SW480 (cell line): ENCODE measurements around the gene BMERB1.
"Not testable (repeated sequence)": the region's sequence is repeated elsewhere in the genome, so short reads cannot be mapped to it uniquely, and the experiment has no call there.

ENCODE experiments used
- DNase-seq: peaks from one replicate; pipeline ENCODE4 v3.0.0-alpha.2; 2016; ENCODE audit warnings: low spot score

The BMERB1 gene

DNA sequence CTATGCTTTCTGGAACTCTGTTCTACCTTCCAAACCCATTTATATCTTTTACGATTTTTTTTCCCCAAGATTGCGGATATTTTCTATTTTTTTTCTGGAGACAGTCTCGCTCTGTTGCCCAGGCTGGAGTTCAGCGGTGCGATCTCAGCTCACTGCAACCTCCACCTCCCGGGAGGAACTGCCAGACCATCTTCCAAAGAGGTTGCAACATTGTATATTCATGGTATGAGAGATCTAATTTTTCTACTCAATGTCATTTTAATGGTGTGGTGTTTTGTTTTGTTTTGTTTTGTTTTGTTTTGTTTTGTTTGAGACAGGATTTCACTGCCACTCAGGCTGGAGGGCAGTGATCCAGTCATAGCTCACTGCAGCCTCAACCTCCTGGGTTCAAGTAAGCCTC is 8.5 kb upstream of the BMERB1 start:
- no peak for DNase-seq

DNA sequence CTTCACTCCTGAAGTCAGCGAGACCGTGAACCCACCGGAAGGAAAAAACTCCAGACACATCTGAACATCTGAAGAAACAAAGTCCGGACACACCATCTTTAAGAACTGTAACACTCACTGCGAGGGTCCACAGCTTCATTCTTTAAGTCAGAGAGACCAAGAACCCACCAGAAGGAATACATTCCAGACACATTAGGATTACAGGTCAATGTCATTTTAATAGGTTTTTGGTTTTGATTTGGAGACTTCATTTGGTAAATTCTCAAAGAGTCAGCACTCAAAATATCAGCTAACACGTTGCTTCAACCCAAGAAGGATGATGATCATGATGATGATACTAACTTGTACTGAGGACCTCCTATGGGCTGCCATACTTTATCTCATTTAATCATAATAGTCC is 7.6 kb upstream of the BMERB1 start:
- DNase-seq, result no peak

DNA sequence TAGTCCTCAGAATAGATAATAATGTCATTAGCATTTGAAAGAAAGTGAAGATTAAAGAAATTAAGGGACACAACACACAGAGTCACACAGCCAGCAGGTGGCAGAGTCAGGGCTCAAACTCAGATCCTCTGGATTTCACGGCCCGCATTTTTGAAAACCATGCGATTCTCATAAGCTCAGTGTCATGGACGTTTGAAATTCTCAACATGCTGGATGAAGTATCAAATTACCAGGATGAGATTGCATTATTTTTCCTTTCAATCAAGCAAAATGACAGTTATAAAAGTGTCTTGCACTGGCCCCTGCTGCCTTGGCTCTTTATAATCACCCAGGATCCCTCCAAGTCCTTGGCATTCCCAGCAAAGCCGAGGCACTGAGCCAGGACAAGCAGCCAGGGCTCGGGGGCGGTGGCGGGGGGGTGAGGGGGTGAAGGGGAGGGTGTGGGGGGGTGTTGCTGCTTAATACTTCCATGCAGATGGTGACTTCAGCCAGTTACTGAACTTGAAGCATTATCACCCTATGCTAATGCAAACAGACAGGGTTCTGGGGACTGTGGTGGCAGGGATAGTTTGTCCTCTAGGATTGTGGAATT is 6.6 kb upstream of the BMERB1 start:
- DNase-seq, result peak; percentile 21

DNA sequence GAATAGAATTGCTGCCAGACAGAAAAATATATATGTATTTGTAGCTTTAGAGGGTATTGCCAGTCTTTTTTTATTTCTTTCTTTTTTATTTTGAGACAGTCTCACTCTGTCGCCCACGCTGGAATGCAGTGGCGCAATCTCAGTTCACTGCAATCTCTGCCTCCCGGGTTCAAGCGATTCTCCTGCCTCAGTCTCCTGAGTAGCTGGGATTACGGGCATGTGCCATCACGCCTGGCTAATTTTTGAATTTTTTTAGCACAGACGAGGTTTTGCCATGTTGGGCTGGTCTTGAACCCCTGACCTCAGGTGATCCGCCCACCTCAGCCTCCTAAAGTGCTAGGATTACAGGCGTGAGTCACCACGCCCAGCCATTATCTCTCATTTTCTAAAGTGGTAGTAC is 3.5 kb upstream of the BMERB1 start:
- not testable (repeated sequence) for DNase-seq

DNA sequence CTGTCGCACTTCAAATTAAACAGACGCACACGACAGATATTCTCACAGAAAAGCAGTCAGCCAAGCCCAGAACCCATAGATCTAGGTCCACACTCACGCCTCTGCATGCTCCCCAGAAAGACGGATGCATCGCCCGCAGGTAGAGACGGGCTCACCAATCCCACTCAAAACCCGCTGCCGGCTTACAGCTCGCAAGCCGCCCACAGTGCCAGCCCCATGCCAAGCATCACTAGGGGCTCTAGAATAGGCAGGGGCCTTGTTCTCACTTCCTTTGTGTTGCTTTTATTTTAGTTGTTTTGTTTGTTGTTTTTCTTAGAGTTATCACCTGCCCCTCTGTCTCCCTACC is 336 bp upstream of the BMERB1 start:
- no peak for DNase-seq

DNA sequence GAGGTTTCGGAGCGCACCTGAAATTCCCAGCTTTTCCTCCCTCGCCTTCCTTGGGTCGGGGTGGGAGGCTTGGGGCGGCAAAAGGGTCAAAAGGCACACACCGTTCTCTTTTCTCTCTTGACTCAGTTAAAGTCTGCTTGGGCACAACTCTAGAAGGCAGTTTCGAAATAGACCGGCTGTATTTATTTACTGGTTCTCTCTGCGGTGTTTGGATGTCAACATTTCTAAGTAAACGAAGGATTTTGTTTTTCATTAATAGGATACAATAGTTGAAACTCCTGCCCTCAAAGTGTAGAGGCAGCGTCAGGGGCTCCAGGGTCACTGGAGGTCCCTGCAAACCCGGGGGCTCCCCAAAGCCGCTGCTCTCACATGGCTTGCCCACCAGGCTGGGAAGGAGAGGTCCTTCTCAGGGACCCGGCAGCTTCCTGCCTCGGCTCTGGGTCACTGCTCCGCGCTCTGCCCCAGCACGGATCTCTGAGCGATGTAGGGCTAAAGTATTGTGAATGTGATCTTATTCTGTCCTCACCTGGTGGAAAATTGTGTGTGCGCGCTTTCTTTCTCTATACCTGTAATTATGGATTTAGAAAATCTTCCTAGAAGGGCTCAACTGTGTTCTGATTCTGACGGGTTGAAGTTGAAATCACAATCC is 952 bp downstream of the BMERB1 start:
- peak; percentile 29 for DNase-seq

DNA sequence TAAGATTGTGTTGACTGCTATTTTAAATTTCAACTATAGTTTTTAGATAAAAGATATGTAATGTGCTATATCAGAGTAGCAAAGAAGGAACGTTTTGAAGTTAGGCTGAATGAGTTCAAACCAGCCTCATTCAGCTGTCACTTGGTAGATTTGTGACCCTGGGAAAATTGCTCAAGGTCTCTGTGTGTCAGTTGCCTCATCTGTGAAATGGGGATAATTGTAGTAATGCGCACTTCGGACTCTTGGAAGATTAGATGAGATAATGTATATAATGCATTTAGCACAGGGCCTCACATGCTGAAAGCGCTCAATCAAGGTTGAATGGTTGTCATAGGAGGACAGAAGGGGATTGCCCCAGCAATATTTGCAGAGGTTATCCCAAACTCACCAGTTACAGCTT is 4.7 kb downstream of the BMERB1 start:
- no peak for DNase-seq

DNA sequence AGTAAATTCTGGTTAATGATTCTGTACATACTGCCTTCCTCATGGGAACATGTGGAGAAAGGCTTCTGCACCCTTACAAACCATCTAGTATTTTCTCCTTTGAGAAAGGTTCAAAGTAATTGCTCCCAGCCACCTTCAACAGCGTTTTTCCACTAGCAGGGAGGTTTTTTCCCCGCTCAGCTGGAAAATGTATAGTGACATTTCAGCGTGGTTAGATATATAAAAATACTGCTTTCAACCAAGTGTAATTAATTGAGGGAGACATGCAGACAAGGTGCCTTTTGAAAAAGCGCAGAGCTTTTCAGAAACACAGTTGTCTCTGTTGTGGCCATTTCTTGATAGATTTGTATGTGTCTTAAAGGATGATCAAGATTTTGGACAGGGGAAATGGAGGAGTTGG is 5.1 kb downstream of the BMERB1 start:
- no peak for DNase-seq

DNA sequence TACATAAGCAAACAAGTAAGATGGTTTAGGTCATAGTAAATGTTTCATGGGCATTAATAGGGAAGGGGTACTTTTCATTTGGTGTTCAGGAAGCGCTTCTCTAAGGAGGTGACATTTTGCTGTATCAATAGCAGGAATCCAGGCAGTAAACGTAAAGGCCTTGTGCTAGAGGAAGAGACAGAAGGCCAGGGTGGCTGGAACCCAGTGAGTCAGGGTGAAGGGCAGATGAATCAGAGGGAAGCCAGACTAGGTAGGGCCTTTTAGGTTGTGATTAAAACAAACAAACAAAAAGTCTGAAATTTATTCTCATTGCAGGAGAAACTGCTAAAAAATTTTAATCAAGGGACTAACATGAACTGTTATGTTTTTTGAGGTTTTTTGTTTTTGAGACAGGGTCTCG is 6.5 kb downstream of the BMERB1 start:
- no peak for DNase-seq

DNA sequence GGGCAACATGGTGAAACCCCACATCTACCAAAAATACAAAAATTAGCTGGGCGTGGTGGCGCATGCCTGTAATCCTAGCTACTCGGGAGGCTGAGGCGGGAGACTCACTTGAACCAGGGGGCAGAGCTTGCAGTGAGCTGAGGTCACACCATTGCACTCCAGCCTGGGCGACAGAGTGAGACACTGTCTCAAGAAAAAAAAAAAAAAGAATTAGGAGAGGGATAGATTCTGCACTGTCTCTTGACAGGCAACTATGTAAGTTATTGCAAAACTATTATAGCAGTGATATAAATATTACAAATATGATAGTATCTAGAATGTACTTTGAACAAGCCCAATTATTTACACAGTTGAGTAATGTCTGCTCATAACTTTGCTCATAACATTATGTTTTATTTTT is 7.8 kb downstream of the BMERB1 start:
- DNase-seq, result not testable (repeated sequence)

DNA sequence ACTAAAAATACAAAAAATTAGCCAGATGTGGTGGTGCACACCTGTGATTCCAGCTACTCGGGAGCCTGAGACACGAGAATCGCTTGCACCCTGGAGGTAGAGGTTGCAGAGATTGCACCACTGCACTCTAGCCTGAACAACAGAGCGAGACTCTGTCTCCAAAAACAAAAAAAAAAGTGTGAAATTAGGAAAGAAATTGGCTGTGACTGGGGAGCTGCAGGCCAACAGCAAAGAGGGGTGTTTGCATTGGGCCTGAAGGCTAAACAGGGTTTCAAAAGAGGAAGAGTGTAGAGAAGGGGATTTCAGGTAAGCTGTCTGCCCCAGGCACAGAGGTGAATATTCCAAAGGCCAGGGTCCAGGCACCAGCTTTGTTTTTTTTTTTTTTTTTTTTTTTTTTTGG is 9.4 kb downstream of the BMERB1 start:
- DNase-seq, result no peak

DNA sequence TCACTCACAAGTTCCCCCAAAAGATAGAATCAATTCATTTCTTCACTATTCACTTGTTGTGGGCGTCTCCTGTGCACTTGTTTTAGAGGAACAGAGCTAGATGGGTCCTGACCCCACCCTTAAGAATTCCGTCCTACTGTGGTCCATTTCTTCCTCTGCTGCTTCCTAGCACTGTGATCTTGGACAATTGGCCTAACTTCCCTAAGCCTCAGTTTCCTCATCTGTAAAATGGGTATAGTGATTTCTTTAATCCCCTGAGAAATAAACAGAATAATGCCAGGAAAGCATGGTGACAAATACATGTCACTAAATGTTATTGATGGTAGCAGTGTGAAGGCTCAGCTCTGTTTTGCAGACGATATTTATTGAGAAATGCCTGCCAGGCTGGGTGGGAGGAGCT is 9.9 kb downstream of the BMERB1 start:
- DNase-seq, result no peak

DNA sequence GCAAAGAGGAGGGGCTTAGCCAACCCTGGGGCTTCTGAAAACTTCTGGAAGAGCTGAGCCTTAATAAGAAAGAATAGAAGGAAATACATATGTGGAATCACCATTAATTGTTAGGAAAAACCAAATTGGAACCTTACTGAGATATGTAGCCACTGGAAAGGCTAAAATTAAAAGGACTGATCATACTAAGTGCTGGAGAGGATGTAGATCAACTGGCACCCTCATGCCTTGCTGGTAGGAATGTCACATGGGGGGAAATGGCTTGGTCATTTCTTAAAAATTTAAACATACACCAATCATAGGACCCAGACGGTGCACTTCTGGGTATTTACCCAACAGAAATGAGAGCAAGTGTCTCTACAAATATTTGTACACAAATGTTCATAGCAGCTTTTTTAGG is 11.1 kb downstream of the BMERB1 start:
- DNase-seq, result no peak

DNA sequence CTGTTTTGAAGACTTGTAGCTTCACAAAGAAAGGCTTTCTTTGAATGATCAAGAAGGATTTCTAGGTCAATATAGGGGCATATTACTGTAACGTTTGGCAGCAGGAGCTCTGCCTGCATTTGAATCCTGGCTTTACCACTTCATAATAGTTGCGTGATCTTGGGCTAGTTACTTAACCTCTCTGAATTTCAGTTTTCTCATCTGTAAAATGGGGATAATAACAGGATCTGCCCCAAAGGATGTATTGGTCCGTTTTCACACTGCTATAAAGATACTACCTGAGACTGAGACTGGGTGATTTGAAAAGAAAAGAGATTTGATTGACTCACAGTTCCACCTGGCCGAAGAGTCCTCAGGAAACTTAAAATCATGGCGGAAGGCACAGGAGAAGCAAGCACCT is 12.5 kb downstream of the BMERB1 start:
- no peak for DNase-seq

DNA sequence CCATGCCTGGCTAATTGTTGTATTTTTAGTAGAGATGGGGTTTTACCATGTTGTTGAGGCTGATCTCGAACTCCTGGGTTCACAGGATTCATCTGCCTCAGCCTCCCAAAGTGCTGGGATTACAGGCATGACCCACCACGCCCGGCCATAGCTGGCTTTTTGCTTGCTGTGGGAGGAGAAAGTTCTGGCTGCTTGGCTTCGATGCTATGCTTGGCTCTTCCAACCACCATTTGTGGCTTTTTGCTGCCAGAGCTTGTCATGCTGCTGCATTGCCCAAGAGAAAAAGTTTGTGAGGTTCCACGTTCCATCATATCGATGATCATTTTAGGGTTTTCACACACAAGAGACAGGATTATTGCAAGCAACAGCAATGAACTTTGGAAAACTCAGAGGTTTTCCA is 16.2 kb downstream of the BMERB1 start:
- DNase-seq, result no peak

DNA sequence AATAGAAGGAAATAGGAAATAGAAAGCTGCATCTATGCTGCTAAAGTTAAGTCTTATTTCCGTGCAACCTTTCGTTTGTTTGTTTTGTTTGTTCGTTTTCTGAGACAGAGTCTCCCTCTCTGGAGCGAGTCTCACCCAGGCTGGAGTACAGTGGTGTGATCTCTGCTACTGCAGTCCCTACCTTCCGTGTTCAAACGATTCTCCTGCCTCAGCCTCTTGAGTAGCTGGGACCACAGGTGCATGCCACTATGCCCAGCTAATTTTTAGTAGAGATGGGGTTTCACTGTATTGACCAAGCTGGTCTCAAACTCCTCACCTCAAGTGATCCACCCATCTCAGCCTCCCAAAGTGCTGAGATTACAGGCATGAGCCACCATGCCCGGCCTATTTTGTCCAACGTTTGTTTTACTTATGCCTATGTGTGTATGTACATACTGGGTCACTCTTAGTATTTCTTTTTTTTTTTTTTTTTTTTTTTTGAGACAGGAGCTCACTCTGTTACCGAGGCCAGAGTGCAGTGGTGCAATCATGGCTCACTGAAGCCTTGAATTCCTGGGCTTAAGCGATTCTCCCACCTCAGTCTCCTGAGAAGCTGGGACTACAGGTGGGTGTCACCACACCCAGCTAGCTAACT is 16.8 kb downstream of the BMERB1 start:
- DNase-seq, result no peak

DNA sequence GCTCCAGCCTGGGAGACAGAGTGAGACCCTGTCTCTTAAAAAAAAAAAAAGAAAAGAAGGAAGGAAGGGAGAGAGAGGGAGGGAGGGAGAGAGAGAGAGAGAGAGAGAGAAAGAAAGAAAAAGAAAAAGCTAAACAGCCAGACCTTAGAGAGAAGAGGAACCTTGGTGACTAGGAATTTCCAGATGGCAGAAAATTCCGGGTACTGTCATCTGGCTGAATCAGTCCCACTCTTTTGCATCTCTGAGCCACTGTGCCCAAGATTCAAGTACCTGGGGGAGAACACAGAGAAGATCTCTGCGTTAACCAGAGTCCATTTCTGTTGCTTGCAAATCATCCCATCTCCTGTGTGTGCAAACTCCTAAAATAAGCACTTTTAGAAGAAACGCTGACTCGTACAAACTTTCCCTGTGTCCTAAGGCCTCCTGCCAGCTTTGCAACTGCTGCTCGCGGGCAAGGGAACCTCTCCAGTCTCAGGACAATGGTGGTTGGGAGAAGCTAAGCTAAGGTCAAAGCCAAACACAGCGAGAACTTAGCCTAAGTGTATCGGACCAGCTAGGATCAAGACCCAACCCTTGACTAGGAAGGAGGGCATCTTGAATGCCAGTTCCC is 18.0 kb downstream of the BMERB1 start:
- DNase-seq, result no peak

DNA sequence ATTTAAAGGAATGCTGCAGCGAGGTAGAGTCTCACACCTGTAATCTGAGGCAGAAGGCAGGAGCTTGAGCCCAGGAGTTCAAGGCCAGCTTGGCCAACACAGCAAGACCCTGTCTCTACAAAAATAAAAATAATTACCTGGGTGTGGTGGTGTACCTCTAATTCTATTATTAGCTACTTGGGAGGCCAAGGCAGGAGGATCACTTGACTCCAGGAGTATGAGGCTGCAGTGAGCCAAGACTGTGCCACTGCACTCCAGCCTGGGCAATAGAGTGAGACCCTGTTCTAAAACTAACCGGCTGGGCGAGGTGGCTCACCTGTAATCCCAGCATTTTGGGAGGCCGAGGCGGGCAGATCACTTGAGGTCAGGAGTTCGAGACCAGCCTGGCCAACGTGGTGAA is 18.9 kb downstream of the BMERB1 start:
- not testable (repeated sequence) for DNase-seq

DNA sequence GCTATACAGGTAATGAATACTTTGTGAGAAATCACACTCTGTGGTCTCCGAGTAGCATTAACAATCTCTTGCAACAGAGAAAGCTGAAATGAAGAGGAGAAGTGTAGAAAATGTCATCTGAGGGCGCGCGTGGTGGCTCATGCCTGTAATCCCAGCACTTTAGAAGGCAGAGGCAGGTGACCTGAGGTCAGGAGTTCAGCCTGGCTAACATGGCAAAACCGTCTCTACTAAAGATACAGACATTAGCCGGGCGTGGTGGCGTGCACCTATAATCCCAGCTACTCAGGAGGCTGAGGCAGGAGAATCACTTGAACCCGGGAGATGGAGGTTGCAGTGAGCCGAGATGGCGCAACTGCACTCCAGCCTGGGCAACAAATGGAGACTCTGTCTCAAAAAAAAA is 20.5 kb downstream of the BMERB1 start:
- not testable (repeated sequence) for DNase-seq

DNA sequence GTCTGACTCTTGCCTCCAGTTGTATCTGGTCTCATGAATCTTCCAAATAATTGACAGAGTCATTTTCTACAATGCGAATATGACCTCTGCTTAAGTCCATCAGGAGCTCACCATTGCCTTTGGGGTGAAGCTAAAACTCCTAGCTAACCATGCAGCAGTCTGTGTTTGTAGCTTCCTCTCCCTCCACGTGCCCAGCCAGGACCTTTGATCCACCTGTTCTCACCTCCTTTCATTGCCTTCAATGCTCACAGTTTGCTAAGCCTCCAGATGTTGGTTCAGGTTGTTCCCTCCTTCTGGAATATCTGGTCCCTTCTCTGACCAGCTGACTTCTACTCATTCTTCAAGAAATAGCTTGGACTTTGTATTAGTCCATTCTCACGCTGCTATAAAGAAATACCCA is 23.0 kb downstream of the BMERB1 start:
- no peak for DNase-seq

DNA sequence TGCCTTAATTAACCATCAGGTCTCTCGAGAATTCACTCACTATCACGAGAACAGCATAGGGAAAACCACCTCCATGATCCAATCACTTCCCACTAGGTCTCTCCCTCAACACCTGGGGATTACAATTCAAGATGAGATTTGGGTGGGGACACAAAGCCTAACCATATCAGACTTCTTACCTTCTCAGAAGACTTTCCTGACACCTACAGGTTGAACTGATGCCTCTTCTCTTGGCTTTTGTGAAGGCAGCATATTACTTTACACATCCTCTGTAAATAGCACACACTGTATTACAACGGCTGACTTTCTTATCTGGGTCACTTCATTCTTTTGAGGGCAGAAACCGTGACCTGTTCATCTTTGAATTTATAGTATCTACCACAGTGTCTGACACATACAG is 23.6 kb downstream of the BMERB1 start:
- peak; percentile 14 for DNase-seq

DNA sequence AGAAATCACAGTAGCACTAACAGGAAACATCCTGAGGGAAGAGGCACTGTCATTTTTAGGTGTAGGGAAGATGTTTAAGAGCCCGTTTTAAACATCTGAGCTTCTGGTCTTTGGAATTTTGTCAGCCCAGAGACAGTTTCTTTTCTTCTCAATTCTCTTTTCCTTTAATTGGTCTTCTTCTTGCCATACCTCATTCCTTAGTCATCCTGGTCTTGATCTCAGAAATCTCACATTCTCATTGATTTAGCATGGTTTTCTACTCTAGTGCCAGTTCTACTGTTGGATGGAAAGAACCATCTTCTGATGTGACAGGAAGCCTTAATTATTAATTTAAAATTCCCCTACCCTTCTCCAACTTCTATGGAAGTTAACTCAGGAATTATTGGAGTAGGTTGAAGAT is 25.4 kb downstream of the BMERB1 start:
- no peak for DNase-seq

DNA sequence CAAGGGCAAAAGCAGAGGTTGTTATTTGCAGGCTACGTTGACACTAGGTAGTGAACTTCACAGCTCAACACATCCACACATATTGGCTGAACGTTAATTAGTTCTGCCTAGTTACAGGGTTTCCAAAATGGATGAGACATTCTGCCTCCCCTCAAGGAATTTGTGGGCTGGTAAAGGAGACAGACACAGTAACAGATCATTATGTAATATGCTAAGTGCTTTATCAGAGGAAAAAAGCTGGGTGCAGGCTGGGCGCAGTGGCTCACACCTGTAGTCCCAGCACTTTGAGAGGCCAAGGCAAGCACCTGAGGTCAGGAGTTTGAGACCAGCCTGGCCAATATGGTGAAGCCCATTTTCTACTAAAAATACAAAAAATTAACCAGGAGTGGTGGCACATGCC is 26.2 kb downstream of the BMERB1 start:
- DNase-seq, result no peak

DNA sequence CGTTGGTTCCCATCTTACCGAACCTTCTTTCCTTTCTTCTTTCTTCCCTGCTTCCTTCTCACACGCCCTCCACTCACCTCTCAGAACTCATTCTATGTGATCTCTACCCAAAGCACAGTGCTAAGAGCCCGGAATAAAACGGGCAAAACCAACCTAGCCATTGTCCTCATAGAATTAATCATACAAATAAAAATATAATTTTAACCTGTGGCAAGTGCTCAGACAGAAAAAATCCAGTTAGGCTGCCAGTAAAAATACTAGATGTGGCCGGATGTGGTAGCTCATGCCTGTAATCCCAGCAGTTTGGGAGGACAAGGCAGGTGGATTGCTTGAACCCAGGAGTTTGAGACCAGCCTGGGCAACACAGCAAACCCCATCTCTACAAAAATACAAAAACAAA is 27.0 kb downstream of the BMERB1 start:
- DNase-seq, result no peak
